Stimulated activated CD8-positive, alpha-beta memory T cell treated with anti-CD3 and anti-CD28 coated beads, Interleukin-15, amount 100 ng/mL, for 48 hours (primary cell): ENCODE data around the gene TEX2.

ENCODE experiments used
- DNase-seq, 2 donors: peaks; one replicate each; pipeline ENCODE4 v3.0.0-alpha.2; 2020; ENCODE audit warnings: low read depth in 2 of 2

The TEX2 gene

DNA sequence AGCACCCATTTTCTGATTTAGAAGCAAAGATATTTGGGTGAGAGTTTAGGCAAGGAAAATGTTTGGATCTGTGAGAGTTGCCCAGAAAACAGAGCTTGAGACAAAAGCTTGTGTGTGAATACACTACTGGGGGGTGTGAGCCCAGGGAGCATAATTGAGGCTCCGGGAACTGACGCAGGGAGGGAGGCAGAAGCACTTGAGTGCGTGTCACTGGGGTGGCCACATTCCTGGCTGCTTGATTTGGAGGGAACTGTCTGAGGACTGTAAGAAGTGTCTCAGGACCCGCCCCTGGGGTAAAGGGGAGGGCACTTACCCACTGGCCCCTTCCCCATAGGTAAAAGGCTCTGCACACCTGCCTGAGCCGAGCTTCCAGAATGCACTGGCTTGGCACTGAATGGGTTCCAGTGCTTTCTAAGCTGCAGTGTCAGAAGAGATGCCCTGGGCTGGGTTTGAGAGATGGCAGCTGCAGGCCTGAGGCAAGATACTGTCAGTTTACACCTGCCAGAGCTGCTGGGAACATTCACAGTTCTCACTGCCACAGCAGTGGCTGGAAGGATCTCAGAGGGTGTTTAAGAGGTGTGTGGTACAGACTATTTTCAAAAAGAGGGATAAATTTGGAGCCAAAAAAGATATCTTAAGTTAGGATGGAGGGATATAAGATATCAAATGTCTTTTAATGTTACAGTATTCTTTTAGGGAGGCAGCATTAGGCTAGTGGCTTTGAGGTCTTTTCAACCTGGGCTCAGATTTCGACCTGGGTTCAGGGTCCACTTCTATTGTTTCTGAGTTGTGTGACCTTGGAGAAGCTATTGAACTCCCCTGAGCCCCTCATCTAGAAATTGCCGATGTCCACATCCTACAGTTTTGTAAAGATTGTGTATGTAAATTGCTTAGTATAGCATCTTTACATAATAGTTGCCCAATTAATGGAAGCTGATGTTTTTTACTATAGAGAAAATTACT lies 6.9 kb upstream of the TEX2 start:
- DNase-seq: no peak

DNA sequence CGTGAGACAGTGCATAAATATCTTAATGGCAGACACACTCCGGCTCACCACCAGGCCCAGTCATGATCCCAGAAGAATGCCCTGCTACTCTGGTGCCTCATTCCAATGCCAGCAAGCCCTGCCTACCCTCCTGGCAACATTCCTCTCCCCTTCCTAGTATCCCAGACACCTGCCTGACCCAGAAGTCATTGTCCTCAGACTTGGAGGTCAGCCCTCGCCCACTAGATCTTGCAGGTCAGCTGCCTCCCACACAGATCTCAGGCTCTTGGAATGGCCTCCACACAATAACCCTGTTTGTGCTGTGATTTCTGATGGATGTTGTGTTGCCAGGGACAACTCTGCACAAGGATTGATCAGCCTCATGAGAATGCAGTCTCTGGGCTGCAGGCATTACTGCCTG lies 1.8 kb upstream of the TEX2 start:
- DNase-seq: no peak

DNA sequence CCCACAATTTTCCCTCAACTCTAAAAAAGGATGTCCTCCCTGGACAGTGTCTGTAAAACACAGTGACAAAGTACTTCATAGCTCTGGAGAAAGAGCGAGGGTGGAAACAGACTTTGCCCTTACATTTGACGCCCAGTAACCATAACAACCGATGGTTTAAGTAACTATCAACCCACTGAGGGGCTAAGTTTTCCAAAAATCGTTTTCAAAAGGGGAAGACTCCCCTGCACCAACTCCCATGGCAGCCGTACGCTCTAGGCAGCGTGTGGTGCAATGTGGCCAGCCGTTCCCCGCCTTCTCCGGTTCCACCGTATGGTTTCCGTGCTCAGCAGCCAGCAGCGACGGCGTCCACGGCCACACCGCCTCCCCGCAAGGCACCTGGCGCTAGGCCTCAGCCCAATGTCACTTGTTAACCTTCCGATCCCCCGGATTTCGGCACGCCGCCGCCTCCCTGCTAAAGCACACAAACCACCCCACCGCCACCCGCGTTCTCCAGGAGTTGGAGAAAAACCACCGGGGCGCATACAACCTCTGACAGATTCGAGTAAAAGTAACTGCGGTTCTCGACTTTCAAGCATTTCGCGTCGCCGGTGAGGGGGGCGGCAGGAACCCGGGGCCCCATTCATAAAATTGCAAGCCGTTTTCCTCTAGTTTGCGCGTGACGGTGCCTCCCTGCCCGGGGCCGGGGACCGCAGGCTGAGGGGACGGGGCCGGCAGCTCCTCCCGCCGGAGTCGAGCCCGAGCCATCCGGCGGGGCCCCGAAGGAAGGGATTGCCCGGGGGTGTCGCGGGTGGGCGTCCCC lies 661 bp downstream of the TEX2 start:
- DNase-seq: peak; percentile 37 to 43

DNA sequence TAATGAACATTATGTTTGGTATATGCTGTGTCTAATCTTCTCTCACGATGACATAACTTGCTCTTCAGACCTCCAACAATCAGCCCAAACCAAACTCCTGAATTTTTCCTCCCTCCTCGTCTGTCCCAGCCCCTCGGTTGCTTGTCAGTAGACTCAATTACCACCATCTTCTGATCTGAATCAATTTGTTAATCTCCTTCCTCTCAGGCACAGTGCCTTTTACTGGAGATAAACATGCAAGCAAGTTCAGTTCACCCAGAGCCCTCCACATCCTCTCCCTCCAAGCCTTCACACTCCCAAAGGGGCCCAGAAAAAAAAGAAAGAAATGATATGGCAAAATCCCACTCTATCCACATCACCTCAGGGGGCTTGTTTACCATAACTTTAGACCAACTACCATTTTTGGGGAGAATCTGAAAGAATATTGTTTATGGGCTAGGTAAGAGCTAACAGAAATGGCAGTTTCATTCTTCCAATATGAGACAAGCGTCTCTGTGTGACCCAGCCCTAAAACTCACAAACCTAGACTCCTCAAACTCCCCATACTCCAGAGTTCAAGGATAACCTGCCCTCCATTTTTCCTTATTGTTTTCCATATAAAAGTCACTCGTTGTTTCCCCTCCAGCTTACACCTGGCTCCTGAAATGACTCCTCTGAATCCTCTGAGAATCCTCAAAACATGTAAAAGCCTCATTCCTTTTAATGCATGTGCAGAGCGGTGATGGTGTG lies 1.5 kb downstream of the TEX2 start:
- no peak for DNase-seq

DNA sequence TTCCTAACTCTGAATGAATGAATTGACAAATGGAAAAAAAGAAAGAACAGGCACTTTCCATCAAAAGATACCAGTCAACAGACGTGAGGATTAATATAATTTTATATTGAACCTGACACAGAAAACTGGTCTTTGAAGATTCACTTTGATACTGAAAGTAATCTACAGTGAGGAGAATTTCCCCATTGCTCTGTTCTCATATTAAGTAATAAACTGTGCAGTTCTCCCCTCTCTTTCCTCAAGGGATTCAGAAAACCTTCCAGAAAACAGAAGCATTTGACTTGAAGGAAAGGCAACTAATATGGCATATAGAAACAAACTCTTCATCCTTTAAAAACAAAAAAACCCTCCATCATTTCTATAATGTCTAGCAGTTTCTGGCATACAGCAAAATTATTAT lies 2.2 kb downstream of the TEX2 start:
- no peak for DNase-seq

DNA sequence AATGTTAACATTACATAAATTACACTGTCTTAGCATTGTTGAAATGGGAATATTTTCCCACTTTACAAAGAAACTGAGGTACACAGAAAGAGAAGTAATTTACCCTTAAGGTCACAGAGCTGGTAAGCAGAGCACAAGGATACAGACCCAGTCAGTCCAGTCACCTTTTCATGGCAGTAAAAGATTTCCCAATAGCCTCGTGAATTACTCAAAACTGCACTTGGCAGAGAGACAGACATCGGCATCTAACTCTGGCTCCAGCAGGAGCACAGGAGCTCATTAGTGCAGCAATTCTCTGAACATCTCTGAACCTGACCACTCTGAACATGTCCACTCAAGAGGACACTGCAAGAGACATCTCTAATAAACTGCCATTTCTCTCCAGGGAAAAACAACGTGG lies 3.1 kb downstream of the TEX2 start:
- no peak for DNase-seq

DNA sequence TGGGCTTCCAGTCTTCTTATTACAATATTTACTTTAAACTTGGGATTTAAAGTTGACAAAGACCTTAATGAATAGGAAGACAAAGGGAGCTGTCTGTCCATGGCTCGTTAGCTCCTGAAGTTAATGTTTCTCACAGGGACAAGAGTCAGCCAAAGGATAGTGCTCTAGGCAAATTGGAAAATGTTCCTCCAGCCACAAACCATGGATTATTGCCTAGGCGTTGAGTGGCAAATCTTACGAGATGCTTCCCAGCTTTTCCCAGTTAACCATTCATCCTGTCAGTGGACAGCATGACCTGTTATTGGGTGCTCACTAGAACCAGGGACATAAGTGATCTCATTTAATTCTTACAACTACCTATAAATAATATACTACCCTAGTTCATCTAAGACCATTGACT lies 3.6 kb downstream of the TEX2 start:
- DNase-seq: no peak

DNA sequence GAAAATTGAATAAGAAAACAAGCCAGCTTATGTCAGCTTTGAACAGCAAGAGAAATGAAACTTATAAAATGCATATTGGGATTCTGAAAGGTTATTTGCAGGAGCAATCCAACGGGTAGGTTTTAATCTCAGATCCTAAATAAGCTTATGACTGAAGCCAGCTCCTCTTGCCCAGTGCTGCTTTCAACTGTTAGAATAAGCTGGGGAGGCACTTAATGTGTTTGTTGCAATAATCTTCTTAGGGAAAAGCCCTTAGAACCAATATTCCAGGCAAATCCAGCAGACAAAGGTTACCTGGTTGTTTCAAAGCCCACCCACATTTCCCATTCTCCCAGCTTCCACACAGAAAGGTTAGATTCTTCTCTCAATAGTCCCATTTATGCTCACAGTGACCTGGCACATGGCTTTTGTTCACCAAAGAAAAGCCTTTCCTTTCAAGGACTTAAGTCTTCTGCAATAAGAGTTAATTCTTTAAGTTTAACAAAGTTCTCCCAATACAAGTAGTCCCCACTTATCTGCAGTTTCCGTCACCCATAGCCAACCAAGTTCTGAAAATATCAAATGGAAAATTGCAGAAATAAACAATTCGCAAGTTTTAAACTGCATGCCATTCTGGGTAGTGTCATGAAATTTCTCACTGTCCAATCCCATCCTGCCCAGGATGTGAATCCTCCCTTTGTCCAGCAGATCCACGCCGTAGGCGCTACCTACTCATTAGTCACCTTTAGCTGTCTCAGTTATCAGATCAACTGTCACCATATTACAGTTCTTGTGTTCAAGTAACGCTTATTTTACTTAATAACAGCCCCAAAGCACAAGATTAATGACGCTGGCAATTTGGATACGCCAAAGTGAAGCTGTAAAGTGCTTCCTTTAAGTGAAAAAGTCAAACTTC lies 5.9 kb downstream of the TEX2 start:
- no peak for DNase-seq

DNA sequence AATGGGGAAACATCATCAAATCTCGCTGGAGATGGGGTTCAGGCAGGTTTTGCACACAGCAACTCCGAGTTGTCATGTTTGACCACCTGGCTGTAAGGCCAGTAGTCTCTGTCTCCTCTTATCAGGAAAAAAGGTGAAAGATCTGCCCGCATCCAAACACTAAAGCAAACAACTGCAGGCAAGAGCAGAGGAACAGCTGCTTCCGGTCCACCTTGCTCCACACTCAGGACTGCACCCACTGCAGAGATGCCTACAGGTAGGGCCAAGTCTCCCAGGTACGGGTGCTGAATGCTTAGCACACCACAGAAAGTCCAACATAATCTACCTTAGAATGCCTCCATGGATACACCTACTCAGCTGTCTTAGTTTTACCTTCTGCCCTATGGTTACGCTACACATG lies 7.3 kb downstream of the TEX2 start:
- no peak for DNase-seq

DNA sequence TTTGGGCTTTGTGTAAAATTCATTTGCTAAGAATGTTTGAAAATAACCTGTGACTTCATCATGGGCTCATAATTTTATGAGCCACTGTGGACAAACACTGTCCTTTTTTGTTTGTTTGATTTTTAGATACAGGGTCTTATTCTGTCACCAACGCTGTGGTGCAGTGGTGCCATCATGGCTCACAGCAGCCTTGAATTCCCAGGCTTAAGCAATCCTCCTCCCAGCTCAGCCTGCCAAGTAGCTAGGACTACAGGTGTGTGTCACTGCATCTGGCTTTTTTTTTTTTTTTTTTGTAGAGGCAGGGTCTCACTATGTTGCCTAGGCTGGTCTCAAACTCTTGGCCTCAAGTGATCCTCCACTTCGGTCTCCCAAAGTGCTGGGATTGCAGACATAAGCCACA lies 8.3 kb downstream of the TEX2 start:
- no peak for DNase-seq

DNA sequence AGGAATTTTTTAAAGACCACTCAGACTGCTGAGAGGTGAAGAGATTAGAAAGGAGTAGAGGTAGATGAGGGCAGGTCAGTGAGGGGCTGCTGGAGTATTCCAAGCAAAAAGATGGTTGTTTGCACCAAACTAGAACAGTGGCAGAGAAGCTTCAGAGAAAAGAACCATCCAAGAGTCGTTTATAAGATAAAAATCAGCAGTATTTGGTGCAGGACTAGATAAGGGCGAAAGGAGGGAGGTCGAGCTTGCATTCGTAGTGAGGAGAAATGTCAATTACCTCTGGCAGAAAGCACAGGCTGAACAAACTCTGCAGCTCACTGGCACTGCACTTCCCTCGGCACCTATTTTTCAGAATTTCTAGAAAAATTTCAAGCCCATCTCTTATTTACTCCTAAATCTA lies 9.6 kb downstream of the TEX2 start:
- DNase-seq: no peak

DNA sequence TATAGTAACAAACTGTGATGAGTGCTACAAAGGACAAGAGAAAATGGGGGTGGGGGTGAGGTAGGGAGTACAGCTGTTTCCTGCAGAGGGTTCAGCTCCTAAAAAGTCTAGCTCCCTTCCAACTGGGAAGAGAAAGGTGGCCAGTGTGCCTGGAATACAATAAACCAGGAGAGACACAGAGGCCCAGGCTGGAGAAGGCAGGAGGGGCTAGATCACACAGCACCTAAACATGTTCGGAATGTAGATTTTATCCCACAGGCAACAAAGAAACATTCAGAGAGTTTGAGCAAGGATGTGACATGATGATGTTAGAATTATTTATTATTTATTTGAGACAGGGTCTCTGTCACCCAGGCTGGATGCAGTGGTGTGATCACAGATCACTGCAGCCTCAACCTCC lies 10.2 kb downstream of the TEX2 start:
- DNase-seq: no peak

DNA sequence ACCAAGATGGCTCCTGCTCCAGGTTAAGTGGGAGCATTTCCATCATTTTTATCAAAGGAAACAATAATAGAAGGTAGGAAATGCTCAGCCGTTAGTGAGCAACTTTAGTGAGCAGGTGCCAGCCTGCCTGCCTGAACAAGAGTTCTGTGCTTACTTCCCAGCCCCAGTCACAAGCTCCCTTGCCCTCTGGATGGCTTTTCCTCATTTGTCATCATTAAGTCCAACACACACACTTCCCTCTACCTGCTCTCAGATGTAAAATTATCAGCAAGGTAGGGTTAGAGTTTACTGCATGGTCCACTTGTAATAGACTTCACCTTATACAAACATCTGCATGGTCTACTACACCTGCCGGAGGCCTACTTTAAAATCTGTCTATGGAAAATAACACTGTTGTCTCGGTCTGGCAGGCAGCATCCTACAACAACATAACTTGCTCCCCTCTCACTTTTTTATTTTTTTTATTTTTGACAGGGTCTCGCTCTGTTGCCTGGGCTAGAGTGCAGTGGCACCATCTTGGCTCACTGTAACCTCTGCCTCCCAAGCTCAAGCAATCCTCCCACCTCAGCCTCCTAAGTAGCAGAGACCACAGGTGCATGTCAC lies 12.7 kb downstream of the TEX2 start:
- no peak for DNase-seq

DNA sequence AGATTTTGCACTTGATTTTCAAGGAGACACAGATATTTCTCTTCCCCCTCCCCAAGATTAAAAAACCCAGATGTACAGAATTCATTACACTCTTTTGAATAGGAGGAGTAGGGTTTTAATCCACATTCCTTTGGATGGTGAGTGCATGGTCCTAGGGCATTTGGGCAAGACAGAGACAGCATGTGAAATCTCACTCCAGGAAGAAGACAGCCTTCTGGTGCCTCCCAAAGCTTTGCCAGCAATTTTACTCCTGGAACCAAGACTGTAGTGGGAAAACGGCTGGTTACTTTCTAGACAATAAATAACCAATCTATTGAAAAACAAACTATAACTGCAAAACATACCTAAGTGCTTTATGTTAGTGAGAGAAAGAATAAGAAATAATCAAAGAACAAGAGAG lies 15.2 kb downstream of the TEX2 start:
- DNase-seq: no peak

DNA sequence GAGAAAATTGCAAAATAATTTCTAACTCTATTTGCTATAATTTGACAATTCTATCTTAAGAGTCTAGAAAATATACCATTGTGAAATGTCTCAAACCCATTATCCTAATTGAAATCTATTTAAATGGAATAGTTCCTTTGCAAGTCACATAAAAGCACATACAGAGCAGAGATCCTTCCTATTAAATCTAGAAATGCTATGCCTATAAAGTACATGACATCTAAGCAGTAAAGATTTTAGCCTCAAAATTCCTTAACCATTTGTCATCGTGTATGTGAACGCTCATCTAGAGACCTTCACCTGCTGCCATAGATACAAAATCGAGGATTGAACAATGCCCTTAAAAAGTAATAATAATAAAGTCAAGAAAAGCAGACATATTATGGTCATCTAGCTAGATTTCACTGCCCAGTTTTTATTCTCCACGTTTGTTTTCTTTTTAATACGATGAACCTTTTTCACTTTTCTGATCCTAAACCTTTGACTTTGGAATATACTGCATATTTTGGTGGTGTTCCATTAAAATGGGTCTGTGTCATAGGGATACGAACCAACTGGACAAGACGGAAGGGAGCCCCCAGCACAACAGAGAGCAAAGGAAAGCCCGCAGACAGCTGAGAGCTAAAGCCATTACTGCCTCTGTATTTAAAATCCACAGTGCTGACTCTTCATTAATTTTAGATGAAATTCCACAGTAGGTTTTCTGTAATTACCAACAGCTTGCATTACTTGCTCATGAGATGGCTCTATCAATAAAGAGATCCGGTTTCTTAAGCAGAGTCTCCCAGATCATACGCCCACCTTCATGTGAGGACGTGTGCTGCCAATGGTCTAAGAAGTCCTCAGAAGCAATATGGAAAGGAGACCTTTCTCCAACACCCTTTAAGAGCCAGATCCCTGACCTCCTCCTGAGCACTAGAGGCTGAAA lies 17.6 kb downstream of the TEX2 start:
- DNase-seq: no peak

DNA sequence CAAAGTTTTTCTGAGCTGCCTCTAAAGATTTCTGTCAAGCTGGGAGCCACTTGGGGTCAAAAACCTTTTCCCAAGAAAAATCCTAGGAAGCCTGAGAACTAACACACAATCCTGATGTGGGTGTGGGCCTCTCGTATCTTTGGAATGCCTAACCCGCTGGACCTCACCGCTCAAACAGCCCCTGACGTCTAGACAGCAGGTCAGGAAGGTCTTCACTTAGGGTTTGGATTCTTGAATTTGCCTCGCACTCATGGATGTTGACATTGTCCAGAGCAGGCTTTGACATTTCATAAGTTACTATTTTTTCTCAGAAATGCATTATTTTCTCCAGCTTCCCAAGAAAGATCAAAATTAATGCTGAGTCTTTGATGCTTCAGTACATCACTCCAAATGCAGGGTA lies 18.9 kb downstream of the TEX2 start:
- DNase-seq: no peak

DNA sequence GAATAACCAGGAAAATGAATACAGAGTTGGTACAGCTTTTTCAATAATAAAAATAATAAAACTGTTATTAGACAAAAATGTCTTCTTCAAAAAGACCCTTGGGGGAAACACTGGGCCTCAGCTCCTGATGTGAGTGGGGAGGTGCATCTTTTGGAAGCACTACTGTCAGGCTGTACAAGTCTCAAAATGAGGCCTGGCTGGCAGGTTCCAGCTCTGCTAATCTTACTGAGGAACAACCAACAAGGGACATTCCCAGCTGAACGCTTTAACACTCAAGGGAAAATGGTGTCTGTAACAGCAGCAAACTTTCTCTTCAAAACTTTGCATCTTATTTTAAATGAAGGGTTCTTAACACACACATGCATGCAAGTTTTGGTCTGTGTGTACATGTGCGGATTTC lies 19.7 kb downstream of the TEX2 start:
- no peak for DNase-seq

DNA sequence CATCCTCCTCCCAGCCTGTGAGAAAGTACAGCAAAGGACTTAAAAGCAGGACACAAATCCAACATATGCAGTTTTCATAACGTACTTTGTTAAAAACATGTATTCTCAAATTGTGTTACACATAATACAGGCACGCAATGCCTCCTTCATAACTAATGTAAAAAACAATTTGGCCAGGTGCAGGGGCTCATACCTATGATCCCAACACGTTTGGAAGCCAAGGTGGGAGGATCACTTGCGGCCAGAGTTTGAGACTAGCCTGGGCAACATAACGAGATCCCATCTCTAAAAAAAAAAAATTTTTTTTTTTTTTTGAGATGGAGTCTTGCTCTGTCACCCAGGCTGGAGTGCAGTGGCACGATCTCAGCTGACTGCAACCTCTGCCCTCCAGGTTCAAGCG lies 20.4 kb downstream of the TEX2 start:
- DNase-seq: no peak

DNA sequence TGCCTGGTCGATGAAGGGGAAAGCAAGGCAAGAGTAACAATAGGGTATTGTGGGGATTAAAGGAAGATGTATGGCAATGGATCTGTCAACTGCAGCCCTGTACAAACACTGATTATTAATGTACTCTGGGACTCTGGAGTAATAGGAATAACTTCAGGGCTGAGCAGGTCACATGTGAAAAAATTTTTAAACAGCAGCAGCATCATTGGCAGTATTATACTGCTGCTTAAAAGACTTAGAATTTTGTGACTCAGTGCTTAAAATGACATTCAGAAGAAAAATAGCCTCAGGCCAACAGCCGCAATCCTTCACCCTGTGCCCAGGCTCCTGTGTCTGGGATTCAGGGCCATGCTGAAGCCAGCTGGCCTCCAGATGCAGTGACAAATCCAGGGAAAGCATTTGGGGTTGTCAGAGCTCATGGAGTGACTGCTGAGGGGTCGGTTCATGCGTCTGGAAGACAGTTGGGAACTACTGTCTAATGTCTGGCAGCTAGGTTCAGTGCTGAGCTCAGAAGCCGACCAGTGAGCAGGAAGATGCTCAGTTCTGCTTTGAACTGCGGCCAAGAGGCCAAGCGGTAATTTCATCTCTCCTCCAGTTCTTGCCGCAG lies 22.2 kb downstream of the TEX2 start:
- no peak for DNase-seq
